Endothelial cell of umbilical vein (primary cell): ENCODE measurements around the gene PGAP6. TPM values are rescaled to one million over a fixed set of nuclear protein-coding genes. Genes with fewer than 3 reads are reported as not detected.
"Not testable (repeated sequence)": the region's sequence is repeated elsewhere in the genome, so short reads cannot be mapped to it uniquely, and the experiment has no call there.

ENCODE experiments used
- BruUV-seq: library from RNA; stranded (reverse); fragments of 400-500 nt; replicated peaks from 2 replicates; lab custom pipeline; 2021; lab: Mats Ljungman, UMichigan
- CTCF ChIA-PET: fragments of 300-600, 350-600 bp; sonication (Branson Sonifier 250); formaldehyde crosslinking; loops from one replicate; lab custom pipeline; 2021; ENCODE audit warnings: antibody characterized with exemption, inconsistent platforms; lab: Charles Lee
- POLR2A ChIA-PET: fragments of 300-600, 350-600 bp; sonication (Branson Sonifier 250); formaldehyde crosslinking; loops from one replicate; lab custom pipeline; 2021; ENCODE audit warnings: antibody characterized with exemption, inconsistent platforms; lab: Charles Lee
- DNase-seq: peaks from one replicate; pipeline ENCODE4 v3.0.0-alpha.2; 2011; ENCODE audit warnings: low read depth, low spot score
- FAIRE-seq: peaks from 2 replicates; lab custom pipeline; 2011; peaks lifted over from hg19 to GRCh38; lab: Jason Lieb, UNC
- H2AFZ ChIP-seq: 2 replicates; pipeline ENCODE4 v1.6.0; 2012; ENCODE audit warnings: low read depth, low read length, control low read depth, inconsistent platforms
- H3K27ac ChIP-seq: 2 replicates; pipeline ENCODE4 v1.5.1; 2011; ENCODE audit warnings: low read depth, mild to moderate bottlenecking, control low read depth, low read length, moderate library complexity; ENCODE audit not compliant: insufficient read depth
- H3K27me3 ChIP-seq, 2 experiments: 2 replicates each; pipeline versions ENCODE4 v1.6.0 to v1.6.1; 2011; ENCODE audit warnings: low read length in 2 of 2, mixed read lengths in 1 of 2; ENCODE audit not compliant: control insufficient read depth in 2 of 2, insufficient read depth in 2 of 2
- H3K36me3 ChIP-seq, 2 experiments: 2 replicates in 1 of 2; 3 replicates in 1 of 2; pipeline ENCODE4 v1.5.1; 2011; ENCODE audit warnings: low read length in 2 of 2, mild to moderate bottlenecking in 1 of 2, moderate library complexity in 1 of 2; ENCODE audit not compliant: control insufficient read depth in 2 of 2, insufficient read depth in 2 of 2; ENCODE audit errors: extremely low read depth in 1 of 2
- H3K4me1 ChIP-seq: 3 replicates; pipeline ENCODE4 v1.5.1; 2011; ENCODE audit warnings: mild to moderate bottlenecking, low read length; ENCODE audit not compliant: control insufficient read depth, insufficient read depth; ENCODE audit errors: extremely low read depth
- H3K4me2 ChIP-seq: 2 replicates; pipeline ENCODE4 v1.6.1; 2011; ENCODE audit warnings: low read length, control low read depth, mixed read lengths; ENCODE audit not compliant: insufficient read depth
- H3K4me3 ChIP-seq, 3 experiments: fragments of 200-600 bp in 1 of 3; sonication (generic), shearing (Covaris generic) in 1 of 3; replicated peaks in 1 of 3; 2 replicates each; pipeline ENCODE4 v1.5.1; 2011 to 2016; ENCODE audit warnings: control low read depth in 3 of 3, low read length in 3 of 3, mild to moderate bottlenecking in 2 of 3, inconsistent platforms in 1 of 3, low read depth in 1 of 3, moderate library complexity in 1 of 3; ENCODE audit not compliant: insufficient read depth in 1 of 3
- H3K79me2 ChIP-seq: 2 replicates; pipeline ENCODE4 v1.6.0; 2012; ENCODE audit warnings: low read length, inconsistent platforms; ENCODE audit not compliant: control insufficient read depth, insufficient read depth
- H3K9ac ChIP-seq: replicated peaks from 2 replicates; pipeline ENCODE3; 2011; ENCODE audit warnings: low read length, control low read depth; ENCODE audit not compliant: insufficient read depth; ENCODE audit errors: extremely low read depth
- H3K9me1 ChIP-seq: replicated peaks from 3 replicates; pipeline ENCODE4 v1.6.0; 2011; ENCODE audit warnings: mild to moderate bottlenecking, low read length; ENCODE audit not compliant: control insufficient read depth, insufficient read depth; ENCODE audit errors: extremely low read depth
- H3K9me3 ChIP-seq: replicated peaks from 2 replicates; pipeline ENCODE4 v1.5.1; 2012; ENCODE audit warnings: low read length, inconsistent platforms; ENCODE audit not compliant: control insufficient read depth, insufficient read depth
- H4K20me1 ChIP-seq: replicated peaks from 2 replicates; pipeline ENCODE3; 2011; ENCODE audit warnings: mild to moderate bottlenecking, low read length; ENCODE audit not compliant: control insufficient read depth, insufficient read depth; ENCODE audit errors: extremely low read depth
- EZH2 ChIP-seq: IDR thresholded peaks from 2 replicates; pipeline ENCODE4 v1.6.1; 2012; ENCODE audit warnings: borderline replicate concordance, low read depth, mild to moderate bottlenecking, moderate library complexity, low read length, inconsistent platforms; ENCODE audit not compliant: severe bottlenecking
- FOS ChIP-seq: IDR thresholded peaks from 2 replicates; pipeline ENCODE4 v1.6.1; 2011; ENCODE audit warnings: mild to moderate bottlenecking, low read length, moderate library complexity, borderline replicate concordance; ENCODE audit not compliant: insufficient read depth
- GATA2 ChIP-seq: IDR thresholded peaks from 2 replicates; pipeline ENCODE4 v1.7.0; 2011; ENCODE audit warnings: low read depth, mild to moderate bottlenecking, moderate library complexity, mixed read lengths, low read length; ENCODE audit not compliant: insufficient read length, insufficient read depth
- JUN ChIP-seq: IDR thresholded peaks from 2 replicates; pipeline ENCODE4 v1.6.1; 2011; ENCODE audit warnings: borderline replicate concordance, low read depth; ENCODE audit not compliant: insufficient read length, insufficient read depth
- MYC ChIP-seq: IDR thresholded peaks from one replicate; pipeline ENCODE4 v1.6.1; 2011; ENCODE audit warnings: mild to moderate bottlenecking, low read depth, low read length
- POLR2A ChIP-seq: IDR thresholded peaks from 2 replicates; pipeline ENCODE4 v1.6.1; 2012; ENCODE audit warnings: low read depth, mild to moderate bottlenecking, control low read depth, low read length
- POLR2AphosphoS5 ChIP-seq: IDR thresholded peaks from 2 replicates; pipeline ENCODE4 v1.6.1; 2012; ENCODE audit warnings: low read depth, mild to moderate bottlenecking, control low read depth, low read length, moderate library complexity; ENCODE audit not compliant: insufficient read depth
- dilution Hi-C: fragments of 300-500 bp; cut with MboI; formaldehyde crosslinking; loops from one replicate; pipeline ENCODE4 v1.15.0; 2019; ENCODE audit warnings: low sequenced_read_pairs; ENCODE audit not compliant: extremely low pct_ligation_motif_present
- intact Hi-C: fragments of 100-400 bp; cut with micrococcal nuclease; formaldehyde crosslinking; loops from one replicate; pipeline ENCODE4 v1.10.0; 2022
- polyA plus RNA-seq, 4 experiments: library from polyadenylated mRNA; depleted of rRNA in 3 of 4; stranded (reverse) in 3 of 4; unstranded in 1 of 4; fragments of >200 nt; gene quantifications; 2 replicates each; pipeline versions ENCODE4 v1.2.1 to v1.2.3, GENCODE V29; 2011 to 2012; ENCODE audit warnings: missing spikeins in 1 of 4
- total RNA-seq: library from RNA; stranded (reverse); gene quantifications from 2 replicates; pipeline ENCODE4 v1.2.3, GENCODE V29; 2021
- TF ChIP-seq, protein P1 (sequence below), 2 donors: IDR thresholded peaks; 1 replicate in 1 of 2; 2 replicates in 1 of 2; pipeline ENCODE4 v1.5.1; 2011; ENCODE audit warnings: low read length in 2 of 2, mild to moderate bottlenecking in 2 of 2, moderate library complexity in 2 of 2, control low read depth in 1 of 2, inconsistent platforms in 1 of 2, low read depth in 1 of 2; ENCODE audit not compliant: insufficient read depth in 1 of 2; ENCODE audit errors: extremely low read depth in 1 of 2
- TF ChIP-seq, protein P2 (sequence below): IDR thresholded peaks from 2 replicates; pipeline ENCODE4 v1.6.1; 2011; ENCODE audit not compliant: insufficient read depth, insufficient read length

The PGAP6 gene
- total and polyA plus RNA-seq, 2 donors (not counting 3 experiments of a cell fraction or from before 2014, with no cell fraction given) = 89.8 to 365 TPM

DNA sequence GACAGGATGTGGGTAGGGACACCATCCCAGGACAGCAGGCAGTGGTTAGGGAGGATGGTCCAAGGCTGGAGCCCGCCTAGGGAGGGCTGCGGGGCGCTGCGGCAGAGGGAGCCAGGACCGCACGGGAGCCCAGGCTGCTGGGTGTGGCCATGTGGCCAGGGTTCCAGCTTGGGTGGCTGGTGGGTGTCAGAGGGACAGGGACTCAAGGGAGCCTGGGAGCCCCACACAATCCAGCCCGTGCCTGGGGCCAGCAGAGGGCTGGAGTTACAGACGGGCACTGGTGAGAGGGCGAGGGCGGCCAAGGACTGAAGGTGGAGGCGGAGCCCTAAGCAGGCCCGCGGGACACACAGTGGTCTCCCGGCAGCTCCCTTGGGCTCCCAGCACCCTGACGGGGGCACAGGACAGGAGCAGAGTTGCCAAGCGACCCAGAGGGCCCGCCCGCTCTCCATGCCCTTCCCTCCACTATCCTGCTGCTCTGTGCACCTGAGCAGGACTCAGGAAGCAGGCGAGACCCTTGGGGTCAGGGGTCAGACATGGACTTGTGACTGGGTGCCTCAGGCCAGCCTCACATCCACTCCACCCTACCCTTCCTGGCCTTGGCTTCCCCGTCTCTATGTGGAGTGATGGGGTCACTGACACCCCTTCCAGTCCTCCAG is 18.5 kb downstream of the PGAP6 start:
- H3K4me2 ChIP-seq = no peak overlapping the region
- dilution Hi-C loops = no loop called here
- ChIA-PET CTCF (interaction anchor here (0.6 to 4.8 kb wide), 15 partner anchors 8 to 297 kb away, joined by 3 to 130 read pairs (median 7); partner anchors contain the start of genes AXIN1, HBQ1 and LUC7L), POLR2A (no interaction called here)
- peaks cover 0 to 9% of the 10 kb centered on the region in 2 experiments for H3K36me3 ChIP-seq
- no peak for DNase-seq
- H3K4me1 ChIP-seq = no peaks in the 10 kb centered on the region
- H3K79me2 ChIP-seq = no peaks in the 10 kb centered on the region
- intact Hi-C loops = no loop called here
- no peaks in the 10 kb centered on the region for H4K20me1 ChIP-seq
- H3K4me3 ChIP-seq = no peak overlapping the region
- no peaks in the 10 kb centered on the region for H3K27me3 ChIP-seq
- no TSS peak for BruUV-seq
- H3K27ac ChIP-seq = no peak overlapping the region
- no peak overlapping the region for H2AFZ ChIP-seq
- H3K9ac ChIP-seq = no peak overlapping the region
- H3K9me1 ChIP-seq = no peaks in the 10 kb centered on the region
- no peak for TF ChIP-seq MYC
- TF ChIP-seq JUN = no peak
- TF ChIP-seq, protein P1, sequence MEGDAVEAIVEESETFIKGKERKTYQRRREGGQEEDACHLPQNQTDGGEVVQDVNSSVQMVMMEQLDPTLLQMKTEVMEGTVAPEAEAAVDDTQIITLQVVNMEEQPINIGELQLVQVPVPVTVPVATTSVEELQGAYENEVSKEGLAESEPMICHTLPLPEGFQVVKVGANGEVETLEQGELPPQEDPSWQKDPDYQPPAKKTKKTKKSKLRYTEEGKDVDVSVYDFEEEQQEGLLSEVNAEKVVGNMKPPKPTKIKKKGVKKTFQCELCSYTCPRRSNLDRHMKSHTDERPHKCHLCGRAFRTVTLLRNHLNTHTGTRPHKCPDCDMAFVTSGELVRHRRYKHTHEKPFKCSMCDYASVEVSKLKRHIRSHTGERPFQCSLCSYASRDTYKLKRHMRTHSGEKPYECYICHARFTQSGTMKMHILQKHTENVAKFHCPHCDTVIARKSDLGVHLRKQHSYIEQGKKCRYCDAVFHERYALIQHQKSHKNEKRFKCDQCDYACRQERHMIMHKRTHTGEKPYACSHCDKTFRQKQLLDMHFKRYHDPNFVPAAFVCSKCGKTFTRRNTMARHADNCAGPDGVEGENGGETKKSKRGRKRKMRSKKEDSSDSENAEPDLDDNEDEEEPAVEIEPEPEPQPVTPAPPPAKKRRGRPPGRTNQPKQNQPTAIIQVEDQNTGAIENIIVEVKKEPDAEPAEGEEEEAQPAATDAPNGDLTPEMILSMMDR (IDR thresholded peaks at IDR 0.05; ENCODE audit: extremely low read depth in 1 of 2, insufficient read depth in 1 of 2, low read depth in 1 of 2, low read length in 2 of 2) = no peak
- TF ChIP-seq EZH2 = no peak
- TF ChIP-seq POLR2A = no peak
- no peak for TF ChIP-seq GATA2
- no peak for TF ChIP-seq POLR2AphosphoS5
- TF ChIP-seq FOS = no peak
- TF ChIP-seq, protein P2, sequence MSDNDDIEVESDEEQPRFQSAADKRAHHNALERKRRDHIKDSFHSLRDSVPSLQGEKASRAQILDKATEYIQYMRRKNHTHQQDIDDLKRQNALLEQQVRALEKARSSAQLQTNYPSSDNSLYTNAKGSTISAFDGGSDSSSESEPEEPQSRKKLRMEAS = no peak
- FAIRE-seq = no peak
- no peaks in the 10 kb centered on the region for H3K9me3 ChIP-seq

DNA sequence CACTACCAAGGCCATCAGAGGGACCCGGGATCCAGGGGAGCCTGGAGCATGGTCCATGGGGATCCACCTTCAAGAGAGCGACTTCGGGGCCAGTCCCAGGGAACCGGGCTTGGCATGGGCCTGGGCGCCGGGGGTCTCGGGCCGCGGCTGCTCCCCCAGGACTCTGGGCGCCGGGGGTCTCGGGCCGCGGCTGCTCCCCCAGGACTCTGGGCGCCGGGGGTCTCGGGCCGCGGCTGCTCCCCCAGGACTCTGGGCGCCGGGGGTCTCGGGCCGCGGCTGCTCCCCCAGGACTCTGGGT is 19.1 kb downstream of the PGAP6 start:
- CTCF ChIA-PET = interaction anchor here (0.6 to 4.8 kb wide), 36 partner anchors 8 to 309 kb away, joined by 3 to 130 read pairs (median 5); partner anchors contain the start of genes AXIN1, FAM234A, HBQ1 and LUC7L
- H3K36me3 ChIP-seq, H3K9ac ChIP-seq, H3K27me3 ChIP-seq, BruUV-seq, H3K4me3 ChIP-seq, H4K20me1 ChIP-seq, POLR2A ChIA-PET, H3K4me1 ChIP-seq, H3K9me1 ChIP-seq, H2AFZ ChIP-seq, H3K9me3 ChIP-seq, FAIRE-seq, H3K4me2 ChIP-seq, H3K79me2 ChIP-seq, H3K27ac ChIP-seq, dilution Hi-C loops, DNase-seq: not testable (repeated sequence)
- intact Hi-C loops = loop anchor here (1.0 kb wide), 1 partner anchor 255 kb away; no protein-coding TSS in a partner anchor
